Gastrocnemius medialis (tissue), 4 donors: ENCODE results near the gene NLGN4X.

ENCODE experiments used
- POLR2A ChIP-seq, 2 donors: fragments of 450-650 bp; IDR thresholded peaks; one replicate each; pipeline ENCODE4 v1.6.1; 2017; ENCODE audit warnings: antibody characterized with exemption in 2 of 2, mild to moderate bottlenecking in 2 of 2, moderate library complexity in 2 of 2
- TF ChIP-seq, protein P1 (sequence below), 5 experiments: fragments of 450-650 bp in 3 of 5; fragments of 200-600 bp in 2 of 5; sonication (generic) in 2 of 5; IDR thresholded peaks in 4 of 5; conservative IDR thresholded peaks in 1 of 5; 1 replicate in 4 of 5; 2 replicates in 1 of 5; pipeline ENCODE4 v1.5.1; 2016 to 2019; ENCODE audit warnings: antibody characterized with exemption in 5 of 5, mild to moderate bottlenecking in 3 of 5, moderate library complexity in 3 of 5

DNA sequence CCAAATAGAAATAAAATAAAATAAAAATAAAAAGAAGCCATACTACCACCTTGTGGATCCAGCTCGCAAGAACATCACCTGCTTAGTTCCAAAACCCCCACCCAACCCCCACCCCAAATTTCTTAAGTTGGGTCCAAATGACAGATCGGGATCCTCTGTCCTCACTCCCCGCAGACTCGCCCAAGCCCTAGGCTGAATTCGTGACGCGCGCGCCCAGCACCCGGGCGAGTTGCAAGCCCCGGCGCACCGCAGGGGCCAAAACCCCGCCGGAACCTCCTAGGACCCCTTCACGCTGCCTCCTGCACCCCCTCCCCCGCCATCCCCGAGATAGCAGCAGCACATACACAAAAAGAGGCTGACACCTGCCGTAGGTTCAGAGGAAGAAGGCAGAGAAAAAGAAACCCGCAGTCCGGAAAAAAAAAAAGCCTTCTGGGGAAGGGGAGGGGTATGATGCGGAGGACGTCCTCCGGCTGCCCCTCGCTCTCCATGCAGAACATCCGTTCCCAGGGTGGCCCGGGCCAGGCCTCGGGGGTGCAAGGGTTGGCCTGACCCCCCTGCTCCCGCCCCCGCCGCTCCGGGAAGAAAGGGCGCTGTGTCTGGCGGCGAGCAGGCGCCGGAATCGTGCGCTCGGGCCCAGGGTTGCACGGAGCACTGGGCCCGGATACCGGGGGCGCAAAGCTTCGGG, 2.6 kb downstream of the NLGN4X start:
- TF ChIP-seq, protein P1, sequence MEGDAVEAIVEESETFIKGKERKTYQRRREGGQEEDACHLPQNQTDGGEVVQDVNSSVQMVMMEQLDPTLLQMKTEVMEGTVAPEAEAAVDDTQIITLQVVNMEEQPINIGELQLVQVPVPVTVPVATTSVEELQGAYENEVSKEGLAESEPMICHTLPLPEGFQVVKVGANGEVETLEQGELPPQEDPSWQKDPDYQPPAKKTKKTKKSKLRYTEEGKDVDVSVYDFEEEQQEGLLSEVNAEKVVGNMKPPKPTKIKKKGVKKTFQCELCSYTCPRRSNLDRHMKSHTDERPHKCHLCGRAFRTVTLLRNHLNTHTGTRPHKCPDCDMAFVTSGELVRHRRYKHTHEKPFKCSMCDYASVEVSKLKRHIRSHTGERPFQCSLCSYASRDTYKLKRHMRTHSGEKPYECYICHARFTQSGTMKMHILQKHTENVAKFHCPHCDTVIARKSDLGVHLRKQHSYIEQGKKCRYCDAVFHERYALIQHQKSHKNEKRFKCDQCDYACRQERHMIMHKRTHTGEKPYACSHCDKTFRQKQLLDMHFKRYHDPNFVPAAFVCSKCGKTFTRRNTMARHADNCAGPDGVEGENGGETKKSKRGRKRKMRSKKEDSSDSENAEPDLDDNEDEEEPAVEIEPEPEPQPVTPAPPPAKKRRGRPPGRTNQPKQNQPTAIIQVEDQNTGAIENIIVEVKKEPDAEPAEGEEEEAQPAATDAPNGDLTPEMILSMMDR (IDR thresholded peaks at IDR 0.05 in 4 of 5, conservative IDR thresholded peaks at IDR 0.05 in 1 of 5), result no peak
- TF ChIP-seq POLR2A (IDR thresholded peaks at IDR 0.05), result no peak
